GM19099 (cell line): ENCODE results near the gene UPB1.

Source experiments
- POLR2A ChIP-seq: IDR thresholded peaks from 3 replicates; pipeline ENCODE4 v1.6.1; 2011; ENCODE audit warnings: low read depth; ENCODE audit not compliant: insufficient read length; ENCODE audit errors: extremely low read depth

Gene UPB1

GRCh38 chr22:24532075-24532474 lies 36.9 kb downstream of the UPB1 start:
- no peak for TF ChIP-seq POLR2A

GRCh38 chr22:24535348-24535747 lies 40.2 kb downstream of the UPB1 start:
- no peak for TF ChIP-seq POLR2A

- no peak for TF ChIP-seq POLR2A
Measured at GRCh38 chr22:24536089-24536488, 41.0 kb downstream of the UPB1 start.

GRCh38 chr22:24540470-24540869 lies 45.3 kb downstream of the UPB1 start:
- TF ChIP-seq POLR2A: no peak

GRCh38 chr22:24541681-24542515 lies 46.8 kb downstream of the UPB1 start:
- TF ChIP-seq POLR2A: no peak

GRCh38 chr22:24542641-24543040 lies 47.5 kb downstream of the UPB1 start:
- no peak for TF ChIP-seq POLR2A

GRCh38 chr22:24543185-24543601 lies 48.1 kb downstream of the UPB1 start:
- TF ChIP-seq POLR2A: no peak

GRCh38 chr22:24543679-24544243 lies 48.6 kb downstream of the UPB1 start:
- TF ChIP-seq POLR2A: no peak

GRCh38 chr22:24548812-24549211 lies 53.7 kb downstream of the UPB1 start:
- TF ChIP-seq POLR2A: no peak

GRCh38 chr22:24550028-24550901 lies 55.1 kb downstream of the UPB1 start:
- TF ChIP-seq POLR2A: no peak

GRCh38 chr22:24550902-24551435 lies 55.8 kb downstream of the UPB1 start:
- no peak for TF ChIP-seq POLR2A

GRCh38 chr22:24553597-24554312 lies 58.6 kb downstream of the UPB1 start:
- no peak for TF ChIP-seq POLR2A

- peak; percentile 46 for TF ChIP-seq POLR2A
Measured at GRCh38 chr22:24554313-24555164, 59.4 kb downstream of the UPB1 start, which contains the start of gene GUCD1. Gene GUCD1, minus strand, starts transcription at chr22:24555138. Its CDS starts 147 bp downstream, at chr22:24554991.
